ENCODE results near the gene SLC7A4. TPM values are rescaled to one million over a fixed set of nuclear protein-coding genes. Genes with fewer than 3 reads are reported as not detected.
"Not testable (repeated sequence)": the region's sequence is repeated elsewhere in the genome, so short reads cannot be mapped to it uniquely, and the experiment has no call there.

Gene SLC7A4
- total RNA-seq, 1 donor from 2014 or later, result 0.07 TPM

DNA sequence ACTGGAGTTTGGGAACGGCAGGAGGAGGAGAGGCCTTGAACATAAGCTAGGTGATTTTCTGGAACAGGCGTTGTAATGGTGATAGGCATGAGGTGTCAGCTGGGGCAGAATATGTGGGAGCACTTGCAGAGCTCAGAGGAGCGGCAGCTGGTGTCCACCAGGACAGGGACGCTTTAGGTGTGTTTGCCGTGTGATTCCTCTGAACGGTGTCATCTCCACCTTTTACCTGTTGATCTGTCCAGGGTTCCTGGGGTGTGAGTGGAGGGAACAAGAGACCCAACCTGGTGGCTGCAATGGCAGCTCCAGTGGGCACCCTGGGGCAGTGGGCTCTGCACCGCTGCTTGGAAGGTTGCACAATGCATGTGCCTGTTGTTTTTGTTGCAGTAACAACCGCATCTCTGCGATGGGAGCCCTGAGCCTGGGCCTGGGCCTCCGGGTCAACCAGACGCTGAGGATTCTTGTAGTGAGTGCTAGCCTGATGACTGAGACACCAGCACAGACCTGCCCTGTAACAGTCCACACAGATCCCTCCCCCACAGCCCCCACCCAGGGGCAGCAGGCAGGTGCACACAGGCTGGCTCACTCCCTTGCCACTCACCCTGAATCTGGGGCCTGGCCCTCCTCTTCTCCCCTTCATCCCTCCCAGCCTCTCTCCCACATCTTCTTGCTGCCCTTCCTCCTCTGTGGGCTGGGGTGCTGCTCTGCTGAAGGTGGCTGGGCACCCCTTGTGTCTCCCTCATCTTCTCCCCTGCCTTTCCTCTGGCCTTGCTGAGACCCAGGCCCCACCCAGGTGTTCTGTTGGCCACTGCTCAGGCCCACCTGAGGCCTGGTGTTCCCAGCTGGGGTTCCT is 22.6 kb upstream of the SLC7A4 start:
- Mint-ChIP-seq H3K9me3 (no peaks in the 10 kb centered on the region), H3K27me3 (ENCODE audit: low read depth) (peaks cover 8% of the 10 kb centered on the region), H3K27ac (no peak overlapping the region), H3K4me1 (ENCODE audit: low read depth) (peaks cover 10% of the 10 kb centered on the region), H3K4me3 (ENCODE audit: low read depth) (no peak overlapping the region), H3K36me3 (ENCODE audit: low read depth) (no peaks in the 10 kb centered on the region)
- DNase-seq (ENCODE audit: low spot score), result no peak
- intact Hi-C loops (cut with micrococcal nuclease), result no loop called here

DNA sequence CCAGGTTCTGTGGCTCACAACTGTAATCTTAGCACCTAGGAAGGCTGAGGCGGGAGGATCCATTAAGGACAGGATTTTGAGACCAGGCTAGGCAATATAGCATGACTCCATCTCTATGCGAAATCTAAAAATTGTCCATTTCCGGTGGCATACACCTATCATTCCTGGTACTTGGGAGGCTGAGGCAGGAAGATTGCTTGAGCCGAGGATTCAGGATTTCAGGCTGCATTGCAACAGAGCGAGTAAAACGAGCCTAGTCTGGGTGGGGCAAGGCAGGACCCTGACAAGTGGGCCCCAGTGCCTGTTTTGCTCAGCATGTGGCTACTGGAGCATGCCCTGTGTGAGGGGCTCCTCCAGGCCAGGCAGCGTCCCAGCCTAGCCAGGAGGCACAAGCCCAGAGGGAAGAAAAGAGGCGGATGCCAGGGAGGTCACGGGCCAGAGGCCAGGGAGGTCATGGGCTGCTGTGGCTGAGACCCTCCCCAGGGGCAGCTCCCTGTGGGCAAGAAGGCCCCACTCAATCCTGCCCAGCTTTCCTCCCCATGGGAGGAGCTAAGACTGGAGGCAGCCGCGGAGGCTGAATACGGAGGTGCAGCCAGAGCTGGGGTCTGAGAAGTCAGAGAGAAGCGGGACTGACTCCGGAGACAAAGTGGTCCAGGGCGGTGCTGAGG is 21.8 kb upstream of the SLC7A4 start:
- Mint-ChIP-seq H3K27ac (no peak overlapping the region), H3K4me3 (ENCODE audit: low read depth) (no peak overlapping the region)

DNA sequence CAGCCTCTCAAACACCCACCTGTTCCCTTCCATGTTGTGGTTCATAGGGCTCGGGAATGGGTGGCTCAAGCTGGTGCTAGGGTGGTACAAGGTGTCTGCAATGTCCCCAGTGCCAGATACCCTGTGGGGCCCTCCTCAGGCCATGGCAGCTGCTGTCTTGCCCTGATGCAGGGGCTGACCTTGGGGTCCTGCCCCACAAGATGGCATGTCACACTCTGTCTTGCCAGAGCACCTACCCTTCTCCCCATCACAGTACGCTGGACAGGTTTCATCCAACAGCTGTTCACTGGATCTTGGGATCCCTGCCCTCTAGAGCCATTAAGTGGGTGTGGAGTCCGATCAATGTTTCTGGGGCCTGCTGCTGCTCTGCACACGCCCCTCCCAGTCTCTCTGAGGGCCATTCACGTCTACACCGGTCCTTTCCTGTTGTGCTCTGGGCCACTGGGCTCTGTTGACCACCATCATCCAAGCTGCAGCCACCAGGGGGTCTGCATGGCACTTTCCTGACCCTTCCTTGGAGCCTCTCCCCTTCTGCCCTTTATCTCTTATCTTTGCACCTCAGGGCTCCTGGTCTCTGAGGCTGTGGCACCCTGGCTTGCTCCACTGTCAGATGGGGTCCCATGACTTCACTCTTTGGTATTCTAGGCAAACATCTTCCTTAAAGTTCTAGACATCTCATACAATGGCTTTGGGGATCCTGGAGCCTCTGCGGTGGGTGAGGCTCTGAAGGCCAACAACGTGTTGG is 20.5 kb upstream of the SLC7A4 start:
- intact Hi-C loops (cut with micrococcal nuclease), result no loop called here
- H3K4me1 Mint-ChIP-seq (ENCODE audit: low read depth), result peaks cover 10% of the 10 kb centered on the region
- no peak overlapping the region for H3K27ac Mint-ChIP-seq
- H3K36me3 Mint-ChIP-seq (ENCODE audit: low read depth), result no peaks in the 10 kb centered on the region
- no peak for DNase-seq (ENCODE audit: low spot score)
- H3K9me3 Mint-ChIP-seq, result no peaks in the 10 kb centered on the region
- peaks cover 8% of the 10 kb centered on the region for H3K27me3 Mint-ChIP-seq (ENCODE audit: low read depth)
- H3K4me3 Mint-ChIP-seq (ENCODE audit: low read depth), result no peak overlapping the region

More for the DNA sequence above, 21.8 kb upstream of the SLC7A4 start:
- no peaks in the 10 kb centered on the region for H3K36me3 Mint-ChIP-seq (ENCODE audit: low read depth)
- H3K27me3 Mint-ChIP-seq (ENCODE audit: low read depth), result peaks cover 8% of the 10 kb centered on the region
- intact Hi-C loops (cut with micrococcal nuclease), result no loop called here
- no peak for DNase-seq (ENCODE audit: low spot score)
- H3K4me1 Mint-ChIP-seq (ENCODE audit: low read depth), result peaks cover 10% of the 10 kb centered on the region
- no peaks in the 10 kb centered on the region for H3K9me3 Mint-ChIP-seq

DNA sequence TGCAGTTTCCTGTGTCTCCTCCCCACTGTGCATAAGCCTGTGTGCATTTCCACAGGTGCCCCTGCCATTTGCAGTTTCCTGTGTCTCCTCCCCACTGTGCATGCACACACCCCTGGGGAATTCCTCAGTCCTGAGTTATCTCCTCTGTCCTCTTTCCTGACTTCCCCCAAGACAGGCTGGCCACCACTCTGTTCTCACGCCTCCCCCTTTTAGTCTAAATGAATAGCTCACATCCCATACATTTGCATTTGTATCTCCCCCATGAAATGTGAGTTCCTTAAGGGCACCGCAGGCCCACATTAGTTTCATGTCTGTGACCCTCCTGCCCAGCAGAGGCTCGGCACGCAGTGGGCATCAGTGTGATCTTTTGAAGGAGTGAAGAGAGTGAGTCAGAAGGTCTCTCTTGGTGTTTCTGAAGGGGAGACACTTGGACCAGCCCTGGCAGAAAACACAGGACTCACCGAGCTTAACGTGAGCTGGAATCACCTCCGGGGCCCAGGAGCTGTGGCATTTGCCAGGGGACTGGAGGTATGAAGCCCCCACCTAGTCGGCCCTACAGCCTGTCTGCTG is 19.6 kb upstream of the SLC7A4 start:
- Mint-ChIP-seq H3K27ac (no peak overlapping the region), H3K9me3 (no peaks in the 10 kb centered on the region), H3K4me3 (ENCODE audit: low read depth) (no peak overlapping the region), H3K36me3 (ENCODE audit: low read depth) (no peaks in the 10 kb centered on the region), H3K4me1 (ENCODE audit: low read depth) (peaks cover 10% of the 10 kb centered on the region), H3K27me3 (ENCODE audit: low read depth) (peaks cover 5% of the 10 kb centered on the region)
- no peak for DNase-seq (ENCODE audit: low spot score)
- intact Hi-C loops (cut with micrococcal nuclease), result no loop called here

DNA sequence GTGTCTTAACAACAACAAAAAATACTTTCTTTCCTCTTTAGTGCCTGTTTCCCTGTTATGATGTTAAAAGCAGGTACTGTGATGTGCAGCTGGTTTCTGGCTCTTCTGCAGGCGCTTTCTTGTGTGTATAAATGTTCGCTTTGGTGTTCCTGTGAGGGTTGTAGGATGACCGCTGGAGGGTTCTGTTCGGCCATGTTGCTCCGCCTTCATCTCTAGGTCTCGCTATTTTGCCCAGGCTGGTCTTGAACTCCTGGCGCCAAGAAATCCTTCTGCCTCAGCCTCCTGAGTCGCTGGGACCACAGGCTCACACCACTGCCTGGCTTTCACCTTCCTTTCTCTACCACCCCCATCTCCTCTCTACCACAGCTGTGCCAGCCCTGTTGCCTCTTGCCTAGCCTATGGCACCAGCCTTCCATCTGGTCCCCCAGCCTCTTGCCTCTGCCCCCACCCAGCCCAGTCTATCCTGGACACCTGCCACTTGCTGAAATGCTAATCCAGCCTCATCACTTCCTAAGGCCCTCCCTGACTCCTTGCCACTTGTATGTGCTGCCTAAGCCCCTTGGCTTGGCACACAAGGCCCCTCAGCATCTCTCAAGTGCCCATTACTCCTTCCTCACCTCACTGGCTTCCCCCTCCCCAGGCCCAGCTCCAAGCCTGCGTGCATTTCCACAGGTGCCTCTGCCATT is 18.9 kb upstream of the SLC7A4 start:
- Mint-ChIP-seq H3K27ac (no peak overlapping the region), H3K4me3 (ENCODE audit: low read depth) (no peak overlapping the region), H3K27me3 (ENCODE audit: low read depth) (no peaks in the 10 kb centered on the region), H3K4me1 (ENCODE audit: low read depth) (peaks cover 6% of the 10 kb centered on the region), H3K36me3 (ENCODE audit: low read depth) (no peaks in the 10 kb centered on the region), H3K9me3 (no peaks in the 10 kb centered on the region)
- no peak for DNase-seq (ENCODE audit: low spot score)
- intact Hi-C loops (cut with micrococcal nuclease), result no loop called here

DNA sequence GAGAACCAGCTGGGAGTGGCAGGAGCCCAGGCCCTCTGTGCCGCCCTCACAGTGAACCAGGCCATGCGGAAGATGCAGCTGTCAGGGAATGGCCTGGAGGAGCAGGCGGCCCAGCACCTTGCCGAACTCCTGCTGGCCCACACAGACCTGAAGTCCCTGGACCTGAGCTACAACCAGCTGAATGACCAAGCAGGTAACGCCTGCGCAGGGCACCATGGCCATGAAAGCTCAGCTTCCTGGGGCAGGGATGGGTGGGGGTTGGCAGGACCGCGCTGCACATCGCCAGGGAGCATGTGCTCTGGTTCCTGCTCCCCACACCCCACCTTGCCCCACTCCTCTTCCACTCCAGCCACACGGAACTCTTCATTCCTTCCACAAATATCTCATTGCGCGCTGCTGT is 16.6 kb upstream of the SLC7A4 start:
- intact Hi-C loops (cut with micrococcal nuclease); H3K4me3 Mint-ChIP-seq (ENCODE audit: low read depth): not testable (repeated sequence)
- H3K27me3 Mint-ChIP-seq (ENCODE audit: low read depth), result peaks cover 16% of the 10 kb centered on the region

DNA sequence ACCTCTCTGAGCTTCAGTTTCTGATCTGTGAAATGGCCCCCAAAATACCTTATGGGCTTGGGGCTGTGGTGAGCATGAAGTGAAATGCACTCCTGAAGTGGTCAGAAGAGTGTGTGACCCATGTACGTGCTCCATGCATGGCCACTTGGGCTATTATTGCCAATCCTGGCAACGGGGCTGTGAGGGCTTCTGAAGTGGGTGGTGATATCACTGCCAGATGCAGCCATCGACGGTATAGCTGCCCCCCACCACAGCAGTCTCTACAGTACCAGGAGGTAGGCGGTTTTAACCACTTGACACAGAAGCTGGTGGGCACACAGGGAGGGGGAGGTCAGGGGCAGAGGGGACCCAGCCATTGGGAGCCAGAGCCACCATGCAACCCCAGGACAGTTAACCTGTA is 16.1 kb upstream of the SLC7A4 start:
- DNase-seq (ENCODE audit: low spot score); H3K36me3 Mint-ChIP-seq (ENCODE audit: low read depth); H3K4me1 Mint-ChIP-seq (ENCODE audit: low read depth); H3K9me3 Mint-ChIP-seq; intact Hi-C loops (cut with micrococcal nuclease); H3K27ac Mint-ChIP-seq; H3K4me3 Mint-ChIP-seq (ENCODE audit: low read depth): not testable (repeated sequence)
- H3K27me3 Mint-ChIP-seq (ENCODE audit: low read depth), result peaks cover 17% of the 10 kb centered on the region

More for the DNA sequence above, 16.6 kb upstream of the SLC7A4 start:
- H3K9me3 Mint-ChIP-seq; H3K27ac Mint-ChIP-seq; H3K36me3 Mint-ChIP-seq (ENCODE audit: low read depth); H3K4me1 Mint-ChIP-seq (ENCODE audit: low read depth); DNase-seq (ENCODE audit: low spot score): not testable (repeated sequence)

DNA sequence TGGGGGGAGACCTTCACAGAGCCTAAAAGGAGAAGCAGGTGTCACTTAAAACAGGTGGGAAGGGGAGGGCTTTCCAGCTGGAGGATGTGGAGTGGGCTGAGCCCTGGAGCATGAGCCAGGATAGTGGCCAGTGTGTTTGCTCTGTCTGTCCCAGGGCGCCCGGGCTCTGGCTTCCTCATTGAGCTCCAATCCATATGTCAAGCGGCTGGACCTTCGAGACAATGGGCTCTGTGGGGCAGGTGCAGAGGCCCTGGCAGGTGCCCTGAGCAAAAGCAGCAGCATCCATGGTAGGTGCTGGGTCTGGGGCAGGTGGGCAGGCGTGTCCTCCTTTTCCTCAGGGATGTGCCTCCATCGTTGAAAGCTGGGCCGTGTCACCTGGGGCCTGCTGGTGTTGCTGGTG is 15.4 kb upstream of the SLC7A4 start:
- Mint-ChIP-seq H3K4me1 (ENCODE audit: low read depth) (peaks cover 9% of the 10 kb centered on the region), H3K27me3 (ENCODE audit: low read depth) (peaks cover 22% of the 10 kb centered on the region), H3K9me3 (no peaks in the 10 kb centered on the region), H3K4me3 (ENCODE audit: low read depth) (no peak overlapping the region), H3K27ac (no peak overlapping the region), H3K36me3 (ENCODE audit: low read depth) (no peaks in the 10 kb centered on the region)
- intact Hi-C loops (cut with micrococcal nuclease), result no loop called here
- DNase-seq (ENCODE audit: low spot score), result no peak

DNA sequence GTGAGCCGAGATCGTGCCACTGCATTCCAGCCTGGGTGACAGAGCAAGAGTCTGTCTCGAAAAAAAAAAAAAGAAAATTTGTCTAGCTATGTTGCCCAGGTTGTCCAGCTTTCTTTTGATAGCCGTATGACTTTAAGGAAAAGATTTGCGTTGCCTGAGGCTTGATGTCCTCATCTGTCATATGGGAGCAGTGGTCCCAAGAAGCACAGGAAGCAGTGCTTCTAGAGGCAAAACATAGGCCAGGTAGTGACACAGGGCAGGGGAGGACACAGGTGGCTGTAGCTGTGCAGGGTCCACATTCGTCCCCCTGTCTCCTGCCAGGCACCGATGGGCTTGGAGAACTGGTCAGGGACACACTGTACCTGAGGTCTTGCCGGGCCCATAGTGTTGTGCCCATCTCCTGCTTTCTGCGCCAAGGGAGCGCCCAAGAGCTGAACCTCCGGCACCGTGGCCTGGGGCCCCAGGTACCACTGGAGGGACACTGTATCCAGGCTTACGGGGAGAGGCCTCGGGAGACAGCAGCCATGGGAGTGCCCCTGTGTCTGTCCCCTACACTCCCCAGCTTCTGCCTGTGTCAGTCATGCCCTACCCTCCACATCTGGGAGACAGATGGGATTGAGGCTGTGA is 14.8 kb upstream of the SLC7A4 start:
- no peak for DNase-seq (ENCODE audit: low spot score)
- intact Hi-C loops (cut with micrococcal nuclease), result no loop called here
- peaks cover 9% of the 10 kb centered on the region for H3K4me1 Mint-ChIP-seq (ENCODE audit: low read depth)
- no peak overlapping the region for H3K27ac Mint-ChIP-seq
- H3K36me3 Mint-ChIP-seq (ENCODE audit: low read depth), result no peaks in the 10 kb centered on the region
- H3K4me3 Mint-ChIP-seq (ENCODE audit: low read depth), result no peak overlapping the region
- H3K9me3 Mint-ChIP-seq, result no peaks in the 10 kb centered on the region
- peaks cover 22% of the 10 kb centered on the region for H3K27me3 Mint-ChIP-seq (ENCODE audit: low read depth)

DNA sequence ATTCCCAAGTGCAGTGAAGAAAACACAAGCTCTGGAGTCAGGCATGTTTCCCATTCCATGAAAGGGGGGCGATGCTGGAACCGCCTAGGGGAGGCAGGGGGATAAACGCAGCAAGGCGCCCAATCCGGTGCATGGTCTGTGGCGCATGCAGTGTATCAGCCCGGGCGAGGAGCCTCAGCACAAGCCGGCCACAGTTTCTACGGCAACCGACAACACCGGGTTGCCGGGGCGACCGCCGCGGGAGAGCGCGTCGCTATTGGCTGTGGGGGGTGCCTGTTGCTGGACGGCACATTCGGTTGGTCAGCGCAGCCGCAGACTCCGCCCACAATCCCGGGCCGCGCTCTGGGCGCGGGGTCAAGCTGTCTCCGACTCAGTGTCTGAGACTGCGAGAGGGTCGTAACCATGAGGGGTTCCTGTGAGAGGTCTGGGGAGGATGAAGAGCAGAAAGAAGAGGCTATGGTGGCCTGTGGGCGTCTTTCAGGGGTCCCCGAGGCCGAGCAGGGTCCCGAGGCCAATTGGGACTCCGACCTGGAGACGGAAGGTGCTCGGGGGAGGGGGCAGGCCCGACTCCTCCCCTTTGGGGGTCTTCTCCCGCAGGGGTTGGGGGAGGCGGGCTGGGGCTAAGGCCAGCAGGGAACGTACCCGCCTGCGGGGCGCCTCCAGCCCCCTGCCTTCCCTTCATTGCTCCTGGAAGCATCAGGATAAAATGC is 13.4 kb upstream of the SLC7A4 start, which contains the start of gene LRRC74B:
Gene LRRC74B, plus strand, starts transcription at position 362 of the 710 bp plus-strand sequence. Its CDS starts 41 bp downstream, at position 403.
- H3K27me3 Mint-ChIP-seq (ENCODE audit: low read depth), result peaks cover 24% of the 10 kb centered on the region
- H3K36me3 Mint-ChIP-seq (ENCODE audit: low read depth), result no peaks in the 10 kb centered on the region
- H3K9me3 Mint-ChIP-seq, result no peaks in the 10 kb centered on the region
- H3K4me1 Mint-ChIP-seq (ENCODE audit: low read depth), result peaks cover 9% of the 10 kb centered on the region
- H3K27ac Mint-ChIP-seq, result no peak within 1 kb of the TSS
- no peak within 1 kb of the TSS for H3K4me3 Mint-ChIP-seq (ENCODE audit: low read depth)
- intact Hi-C loops (cut with micrococcal nuclease), result no loop called here
- peak; percentile 69 for DNase-seq (ENCODE audit: low spot score)

DNA sequence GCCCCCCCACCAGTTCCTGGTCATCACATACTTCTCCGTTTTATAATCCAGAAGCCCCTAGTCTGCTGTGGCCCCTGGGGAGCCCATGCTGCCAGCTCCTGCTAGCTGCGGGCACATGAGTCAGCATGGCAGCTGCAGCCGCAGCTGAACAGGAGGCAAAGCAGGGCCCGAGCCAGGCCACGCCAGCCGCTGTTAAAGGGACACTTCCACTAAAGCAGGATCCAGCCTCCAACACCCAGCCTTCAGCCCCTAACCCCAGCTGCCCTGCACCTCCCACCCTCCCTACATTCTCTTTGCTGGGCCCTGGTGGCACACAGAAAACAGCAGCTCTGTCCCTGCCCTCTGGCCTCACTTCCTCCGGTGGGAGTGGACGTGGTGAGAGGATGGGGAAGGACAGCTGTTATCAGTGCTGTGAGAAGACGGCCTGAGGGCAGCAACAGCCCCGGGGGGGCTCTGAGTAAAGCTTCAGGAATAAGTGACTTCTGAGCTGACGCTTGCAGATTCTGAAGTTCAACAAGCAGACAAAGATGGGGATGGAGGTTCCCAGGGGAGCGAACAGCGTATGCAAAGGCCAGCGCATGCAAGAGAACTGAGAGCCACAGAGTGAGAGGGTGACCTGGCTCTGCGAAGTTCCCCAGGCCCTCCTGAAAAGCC is 12.7 kb upstream of the SLC7A4 start:
- H3K27me3 Mint-ChIP-seq (ENCODE audit: low read depth), result peaks cover 24% of the 10 kb centered on the region
- H3K4me3 Mint-ChIP-seq (ENCODE audit: low read depth), result no peak overlapping the region
- intact Hi-C loops (cut with micrococcal nuclease), result no loop called here
- no peak overlapping the region for H3K27ac Mint-ChIP-seq
- DNase-seq (ENCODE audit: low spot score), result no peak
- peaks cover 9% of the 10 kb centered on the region for H3K4me1 Mint-ChIP-seq (ENCODE audit: low read depth)
- no peaks in the 10 kb centered on the region for H3K36me3 Mint-ChIP-seq (ENCODE audit: low read depth)
- no peaks in the 10 kb centered on the region for H3K9me3 Mint-ChIP-seq

Data from activated T-helper 2 cell treated with anti-CD3 and anti-CD28 coated beads, Interferon-gamma antibody, Interleukin-2, Interleukin-4, amounts not matched to agents 10 μg/mL and 5 μg/mL and 100 μg/mL, durations not matched to agents 14 hours and 24 hours and 36 hours (primary cell).